H54 (cell line): ENCODE results near the gene TMTC2.

Experiments used
- DNase-seq: peaks from one replicate; pipeline ENCODE4 v3.0.0; 2011; ENCODE audit warnings: low spot score, mixed read lengths; ENCODE audit not compliant: insufficient read length
- FAIRE-seq: peaks from 3 replicates; lab custom pipeline; 2011; peaks lifted over from hg19 to GRCh38; lab: Jason Lieb, UNC
- POLR2A ChIP-seq: IDR thresholded peaks from 2 replicates; pipeline ENCODE4 v1.6.1; 2011; ENCODE audit warnings: low read depth, mild to moderate bottlenecking, low read length

TMTC2 gene

DNA sequence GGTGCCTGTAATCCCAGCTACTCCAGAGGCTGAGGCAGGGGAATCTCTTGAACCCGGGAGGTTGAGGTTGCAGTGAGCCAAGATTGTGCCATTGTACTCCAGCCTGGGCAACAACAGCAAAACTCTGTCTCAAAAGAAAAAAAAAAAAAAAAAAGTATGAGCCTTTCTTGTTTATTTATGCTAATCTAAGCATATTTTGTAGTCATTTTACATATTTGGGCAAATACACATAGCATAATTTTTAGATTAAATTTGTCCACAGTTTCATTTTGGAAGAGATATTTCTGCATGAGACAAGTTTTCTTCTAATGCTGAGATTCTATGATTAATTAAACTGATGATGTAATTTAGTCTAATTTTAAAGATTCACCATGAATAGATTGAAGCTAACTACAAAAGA is 494.4 kb downstream of the TMTC2 start:
- FAIRE-seq (no peak), DNase-seq (no peak)
- no peak for TF ChIP-seq POLR2A

DNA sequence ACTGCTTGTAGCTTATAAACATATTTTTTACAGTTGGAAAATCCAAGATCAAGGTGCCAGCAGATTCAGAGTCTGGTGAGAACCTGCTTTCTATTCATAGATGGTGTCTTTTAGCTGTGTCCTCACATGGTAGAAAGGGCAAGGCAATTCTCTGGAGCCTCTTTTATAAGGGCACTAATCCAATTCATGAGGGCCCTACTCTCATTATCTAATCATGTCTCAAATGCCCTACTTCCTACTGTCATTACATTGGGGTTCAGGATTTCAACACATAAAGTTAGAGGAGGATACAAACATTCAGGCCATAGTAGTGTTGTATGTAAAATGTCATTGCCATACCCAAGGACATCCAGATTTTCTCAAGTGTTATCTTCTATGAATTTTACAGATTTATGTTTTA is 496.4 kb downstream of the TMTC2 start:
- DNase-seq (no peak), FAIRE-seq (no peak)
- no peak for TF ChIP-seq POLR2A
